ENCODE measurements around the gene ZNF771.

- TF ChIP-seq CTCF (IDR thresholded peaks at IDR 0.05) (no peak), POLR2A (IDR thresholded peaks at IDR 0.05; ENCODE audit: low read depth) (no peak), EP300 (IDR thresholded peaks at IDR 0.05) (no peak), POLR2AphosphoS5 (IDR thresholded peaks at IDR 0.05) (no peak)
These were observed 37.7 kb downstream of the ZNF771 start for GRCh38 chr16:30445149-30445407.
